Mesenchymal stem cell (in vitro differentiated cells and primary cell): Measurements from ENCODE around the gene COL6A1.

Experiments used
- DNase-seq: peaks from one replicate; pipeline ENCODE4 v3.0.0-alpha.2; 2013
- H2AFZ ChIP-seq: one replicate; pipeline ENCODE4 v1.6.1; 2013; ENCODE audit warnings: low read depth, mild to moderate bottlenecking, control low read depth, inconsistent platforms, low read length, moderate library complexity
- H2AK5ac ChIP-seq: 2 replicates; pipeline ENCODE4 v1.6.1; 2013; ENCODE audit warnings: low read length, moderate library complexity, mild to moderate bottlenecking, inconsistent platforms; ENCODE audit not compliant: severe bottlenecking
- H2BK120ac ChIP-seq: one replicate; pipeline ENCODE4 v1.6.1; 2013; ENCODE audit warnings: low read depth, mild to moderate bottlenecking, inconsistent platforms, low read length, moderate library complexity
- H2BK12ac ChIP-seq, 2 experiments: one replicate each; pipeline ENCODE4 v1.6.1; 2013; ENCODE audit warnings: inconsistent platforms in 2 of 2, low read length in 2 of 2, mild to moderate bottlenecking in 2 of 2, moderate library complexity in 2 of 2, control low read depth in 1 of 2
- H2BK15ac ChIP-seq: one replicate; pipeline ENCODE4 v1.6.1; 2013; ENCODE audit warnings: mild to moderate bottlenecking, low read depth, inconsistent platforms; ENCODE audit not compliant: poor library complexity, severe bottlenecking
- H2BK5ac ChIP-seq: 2 replicates; pipeline ENCODE4 v1.6.1; 2013; ENCODE audit warnings: low read depth, mild to moderate bottlenecking, low read length, control low read depth, inconsistent platforms; ENCODE audit not compliant: poor library complexity, severe bottlenecking
- H3K14ac ChIP-seq, 2 experiments: one replicate each; pipeline ENCODE4 v1.6.1; 2013; ENCODE audit warnings: inconsistent platforms in 2 of 2, low read length in 2 of 2, control low read depth in 1 of 2, mild to moderate bottlenecking in 1 of 2, moderate library complexity in 1 of 2
- H3K18ac ChIP-seq, 2 experiments: one replicate each; pipeline ENCODE4 v1.6.1; 2013; ENCODE audit warnings: inconsistent platforms in 2 of 2, low read length in 2 of 2, control low read depth in 1 of 2, low read depth in 1 of 2, mild to moderate bottlenecking in 1 of 2
- H3K23ac ChIP-seq, 2 experiments: one replicate each; pipeline ENCODE4 v1.6.1; 2013; ENCODE audit warnings: inconsistent platforms in 2 of 2, low read length in 2 of 2, mild to moderate bottlenecking in 2 of 2, moderate library complexity in 2 of 2, control low read depth in 1 of 2
- H3K27ac ChIP-seq: 2 replicates; pipeline ENCODE4 v1.5.1; 2013; ENCODE audit warnings: mild to moderate bottlenecking, moderate library complexity, low read length, control low read depth, inconsistent platforms; ENCODE audit not compliant: poor library complexity, severe bottlenecking
- H3K27me3 ChIP-seq, 2 experiments: 2 replicates each; pipeline versions ENCODE4 v1.6.1 to v1.7.0; 2013; ENCODE audit warnings: low read length in 2 of 2, mild to moderate bottlenecking in 2 of 2, moderate library complexity in 2 of 2, control low read depth in 1 of 2, inconsistent platforms in 1 of 2; ENCODE audit not compliant: control insufficient read depth in 1 of 2, insufficient read depth in 1 of 2
- H3K36me3 ChIP-seq, 2 experiments: 2 replicates each; pipeline versions ENCODE4 v1.6.1 to v1.7.0; 2013; ENCODE audit warnings: low read length in 2 of 2, control low read depth in 1 of 2, inconsistent platforms in 1 of 2, low read depth in 1 of 2, mild to moderate bottlenecking in 1 of 2; ENCODE audit not compliant: insufficient read depth in 2 of 2, control insufficient read depth in 1 of 2
- H3K4ac ChIP-seq, 2 experiments: one replicate each; pipeline ENCODE4 v1.6.1; 2013; ENCODE audit warnings: inconsistent platforms in 2 of 2, low read length in 2 of 2, mild to moderate bottlenecking in 2 of 2, moderate library complexity in 2 of 2, control low read depth in 1 of 2, low read depth in 1 of 2
- H3K4me1 ChIP-seq: 2 replicates; pipeline ENCODE4 v1.6.1; 2013; ENCODE audit warnings: low read depth, low read length, control low read depth; ENCODE audit not compliant: control insufficient read depth, insufficient read depth
- H3K4me2 ChIP-seq: 2 replicates; pipeline ENCODE4 v1.6.1; 2013; ENCODE audit warnings: low read length, mild to moderate bottlenecking, inconsistent platforms; ENCODE audit not compliant: poor library complexity, severe bottlenecking
- H3K4me3 ChIP-seq, 2 experiments: 2 replicates each; pipeline versions ENCODE4 v1.5.1 to v1.7.0; 2013; ENCODE audit warnings: low read length in 2 of 2, mild to moderate bottlenecking in 2 of 2, control low read depth in 1 of 2, low read depth in 1 of 2; ENCODE audit not compliant: insufficient read depth in 1 of 2
- H3K79me1 ChIP-seq: replicated peaks from 2 replicates; pipeline ENCODE4 v1.6.1; 2013; ENCODE audit warnings: mild to moderate bottlenecking, control low read depth, low read length, inconsistent platforms; ENCODE audit not compliant: poor library complexity, severe bottlenecking
- H3K9ac ChIP-seq: 2 replicates; pipeline ENCODE4 v1.7.0; 2013; ENCODE audit warnings: mild to moderate bottlenecking, low read length, moderate library complexity
- H3K9me3 ChIP-seq: 2 replicates; pipeline ENCODE4 v1.7.0; 2013; ENCODE audit warnings: mild to moderate bottlenecking, low read length; ENCODE audit not compliant: control insufficient read depth
- H4K8ac ChIP-seq: one replicate; pipeline ENCODE4 v1.6.1; 2013; ENCODE audit warnings: inconsistent platforms, mild to moderate bottlenecking, low read length, moderate library complexity
- H4K91ac ChIP-seq: one replicate; pipeline ENCODE4 v1.6.1; 2013; ENCODE audit warnings: mild to moderate bottlenecking, low read length, inconsistent platforms
- WGBS: methylation state at CpG from one replicate; pipeline ENCODE4 v1.1.7; 2013; ENCODE audit warnings: mixed read lengths; 5-methylcytosine and 5-hydroxymethylcytosine counted together

COL6A1 gene

GRCh38 chr21:45991606-45992300 is 10.2 kb downstream of the COL6A1 start:
- Histone ChIP-seq H3K4me3 (peak overlapping the region; percentile 7 to 49), H3K9me3 (no peaks in the 10 kb centered on the region), H3K4ac (no peak overlapping the region), H3K4me2 (no peak overlapping the region), H3K9ac (peak overlapping the region; percentile 84), H2AFZ (no peak overlapping the region), H3K27me3 (no peaks in the 10 kb centered on the region), H3K23ac (no peak overlapping the region), H2AK5ac (no peak overlapping the region), H2BK5ac (no peak overlapping the region), H4K91ac (peak overlapping the region; percentile 16), H3K27ac (no peak overlapping the region), H3K18ac (peak overlapping the region in 1 of 2 experiments; percentile 21), H3K79me1 (peaks cover 43% of the 10 kb centered on the region), H3K36me3 (peaks cover 88 to 94% of the 10 kb centered on the region in 2 experiments), H2BK12ac (no peak overlapping the region), H3K4me1 (peaks cover 32% of the 10 kb centered on the region), H2BK120ac (no peak overlapping the region), H3K14ac (peak overlapping the region in 1 of 2 experiments; percentile 26), H2BK15ac (no peak overlapping the region), H4K8ac (peak overlapping the region; percentile 9)
- WGBS = 93% methylated on average over 18 of the region's 18 CpGs
- no peak for DNase-seq

- H3K4me1 ChIP-seq = peaks cover 32% of the 10 kb centered on the region
- peak overlapping the region; percentile 84 for H3K9ac ChIP-seq
- H3K36me3 ChIP-seq = peaks cover 89 to 94% of the 10 kb centered on the region in 2 experiments
- DNase-seq = no peak
- H3K9me3 ChIP-seq = no peaks in the 10 kb centered on the region
- peak overlapping the region; percentile 2 to 49 for H3K4me3 ChIP-seq
- no peak overlapping the region for H3K23ac ChIP-seq
- H2BK120ac ChIP-seq = no peak overlapping the region
- H3K4ac ChIP-seq = no peak overlapping the region
- H4K8ac ChIP-seq = no peak overlapping the region
- peak overlapping the region; percentile 4 for H4K91ac ChIP-seq
- WGBS = 94% methylated on average over 32 of the region's 32 CpGs
- peaks cover 38% of the 10 kb centered on the region for H3K79me1 ChIP-seq
- no peak overlapping the region for H3K27ac ChIP-seq
- no peak overlapping the region for H2AFZ ChIP-seq
- peak overlapping the region in 1 of 2 experiments; percentile 52 for H3K18ac ChIP-seq
- H2BK12ac ChIP-seq = peak overlapping the region in 1 of 2 experiments; percentile 38
- H3K4me2 ChIP-seq = no peak overlapping the region
- no peak overlapping the region for H2AK5ac ChIP-seq
- H3K14ac ChIP-seq = no peak overlapping the region
- H2BK15ac ChIP-seq = no peak overlapping the region
- H2BK5ac ChIP-seq = no peak overlapping the region
- no peaks in the 10 kb centered on the region for H3K27me3 ChIP-seq
These were observed 11.0 kb downstream of the COL6A1 start for GRCh38 chr21:45992301-45993209.

- Histone ChIP-seq H2BK120ac (no peak overlapping the region), H2BK15ac (no peak overlapping the region), H3K27ac (no peak overlapping the region), H3K4ac (no peak overlapping the region), H2BK12ac (peak overlapping the region in 1 of 2 experiments; percentile 38), H3K36me3 (peaks cover 97 to 100% of the 10 kb centered on the region in 2 experiments), H2BK5ac (no peak overlapping the region), H3K79me1 (peaks cover 37% of the 10 kb centered on the region), H4K91ac (peak overlapping the region; percentile 59), H3K4me3 (peak overlapping the region in 1 of 2 experiments; percentile 49), H3K27me3 (no peaks in the 10 kb centered on the region), H3K23ac (no peak overlapping the region), H2AFZ (no peak overlapping the region), H2AK5ac (no peak overlapping the region), H3K14ac (peak overlapping the region in 1 of 2 experiments; percentile 23), H3K4me1 (peaks cover 32% of the 10 kb centered on the region), H3K9me3 (no peaks in the 10 kb centered on the region), H3K4me2 (no peak overlapping the region), H3K9ac (peak overlapping the region; percentile 84), H3K18ac (peak overlapping the region in 1 of 2 experiments; percentile 67), H4K8ac (peak overlapping the region; percentile 72)
- WGBS = 94% methylated on average over 44 of the region's 44 CpGs
- no peak for DNase-seq
These were observed 11.9 kb downstream of the COL6A1 start for GRCh38 chr21:45993210-45994085.
